T-helper 9 cell (primary cell): Measurements from ENCODE around the gene FHOD1.

ENCODE experiments used
- DNase-seq: peaks from one replicate; pipeline ENCODE4 v3.0.0-alpha.2; 2020

Gene FHOD1

GRCh38 chr16:67230809-67231660, 16.2 kb downstream of the FHOD1 start:
- DNase-seq, result no peak

GRCh38 chr16:67229906-67230808, 17.1 kb downstream of the FHOD1 start:
- DNase-seq, result no peak

GRCh38 chr16:67228905-67229304, 18.4 kb downstream of the FHOD1 start:
- no peak for DNase-seq

GRCh38 chr16:67228034-67228785, 19.1 kb downstream of the FHOD1 start:
- DNase-seq, result no peak

GRCh38 chr16:67227567-67227921, 19.7 kb downstream of the FHOD1 start:
- DNase-seq, result no peak

- DNase-seq, result peak; percentile 99
Measured at GRCh38 chr16:67226804-67227566, 20.3 kb downstream of the FHOD1 start, which contains the start of gene TMEM208. Gene TMEM208, plus strand, starts transcription at chr16:67227130. Its CDS starts 89 bp downstream, at chr16:67227219.

GRCh38 chr16:67226295-67226803, 20.9 kb downstream of the FHOD1 start:
- DNase-seq, result no peak

- DNase-seq, result no peak
Measured at GRCh38 chr16:67223992-67224391, 23.3 kb downstream of the FHOD1 start.

- no peak for DNase-seq
Measured at GRCh38 chr16:67216612-67217490, 30.4 kb downstream of the FHOD1 start.

- no peak for DNase-seq
Measured at GRCh38 chr16:67215706-67216105, 31.6 kb downstream of the FHOD1 start.

GRCh38 chr16:67213197-67214019, 33.9 kb downstream of the FHOD1 start:
- DNase-seq, result no peak

GRCh38 chr16:67212766-67213165, 34.5 kb downstream of the FHOD1 start:
- DNase-seq, result no peak

- no peak for DNase-seq
Measured at GRCh38 chr16:67211674-67212073, 35.6 kb downstream of the FHOD1 start.

- no peak for DNase-seq
Measured at GRCh38 chr16:67210069-67210937, 37.0 kb downstream of the FHOD1 start.

GRCh38 chr16:67209565-67209964, 37.7 kb downstream of the FHOD1 start:
- no peak for DNase-seq

GRCh38 chr16:67208154-67208896, 39.0 kb downstream of the FHOD1 start:
- DNase-seq, result no peak

GRCh38 chr16:67207249-67208091, 39.8 kb downstream of the FHOD1 start:
- no peak for DNase-seq
